Stimulated activated CD4-positive, alpha-beta T cell treated with anti-CD3 and anti-CD28 coated beads, Interleukin-2, amount 100 ng/mL, for 48 hours (primary cell): ENCODE results near the gene FZR1.

ENCODE experiments used
- DNase-seq, 2 donors: peaks; one replicate each; pipeline ENCODE4 v3.0.0-alpha.2; 2020

Gene FZR1

DNA sequence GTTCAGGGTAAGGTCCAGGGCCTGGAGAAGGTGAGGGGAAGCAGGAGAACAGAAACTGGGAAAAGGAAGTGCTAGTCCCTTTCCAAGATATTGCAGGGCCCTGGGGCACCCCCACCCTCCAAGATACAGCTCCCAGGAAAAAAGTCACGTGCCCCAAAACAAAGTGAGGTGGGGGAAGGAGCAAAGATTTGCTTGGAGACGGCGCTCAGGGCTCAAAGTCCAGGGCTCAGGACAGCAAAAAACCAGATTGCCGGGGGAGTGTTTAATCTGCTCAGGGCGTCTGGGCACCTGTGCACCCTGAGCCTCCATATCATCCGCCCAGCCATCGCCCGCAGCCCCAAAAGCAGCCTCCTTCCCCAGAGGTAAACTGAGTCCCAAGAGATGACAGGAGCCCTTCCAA lies 32.1 kb upstream of the FZR1 start:
- no peak for DNase-seq

DNA sequence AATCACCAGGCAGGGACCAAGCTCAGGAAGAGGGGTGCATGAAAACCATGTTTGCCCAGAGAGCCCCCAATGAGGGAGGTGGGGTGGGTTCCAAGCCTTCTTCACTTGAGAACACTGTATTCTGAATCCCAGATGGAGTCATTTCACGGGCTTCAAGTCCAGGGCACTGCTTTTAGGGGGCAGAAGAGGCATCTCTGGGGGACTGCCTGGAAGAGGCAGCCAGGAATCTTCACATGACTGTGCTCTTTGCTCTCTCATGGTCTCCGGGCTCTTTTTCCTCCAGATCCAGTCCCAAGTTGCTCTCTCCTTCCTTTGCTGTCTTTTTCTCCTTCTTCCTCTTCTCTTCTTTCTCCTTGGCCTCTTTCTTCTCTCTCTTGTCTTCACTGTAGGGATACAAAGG lies 31.5 kb upstream of the FZR1 start:
- no peak for DNase-seq

DNA sequence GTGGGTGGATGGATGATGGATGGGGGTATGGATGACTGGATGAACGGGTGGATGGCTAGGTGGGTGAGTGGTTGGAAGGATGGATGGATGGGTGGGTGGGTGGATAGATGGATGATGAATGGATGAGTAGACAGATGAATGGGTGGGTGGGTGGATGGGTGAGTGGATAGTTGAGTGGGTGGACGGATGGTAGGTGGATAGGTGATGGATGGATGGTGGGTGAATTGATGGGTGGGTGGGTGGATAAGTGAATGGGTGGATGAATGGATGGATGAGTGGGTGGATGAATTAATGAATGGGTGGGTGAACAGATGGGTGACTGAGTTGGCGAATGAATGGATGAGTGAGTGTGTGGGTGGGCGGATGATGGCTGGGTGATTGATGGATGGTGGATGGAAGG lies 30.7 kb upstream of the FZR1 start:
- DNase-seq = no peak

DNA sequence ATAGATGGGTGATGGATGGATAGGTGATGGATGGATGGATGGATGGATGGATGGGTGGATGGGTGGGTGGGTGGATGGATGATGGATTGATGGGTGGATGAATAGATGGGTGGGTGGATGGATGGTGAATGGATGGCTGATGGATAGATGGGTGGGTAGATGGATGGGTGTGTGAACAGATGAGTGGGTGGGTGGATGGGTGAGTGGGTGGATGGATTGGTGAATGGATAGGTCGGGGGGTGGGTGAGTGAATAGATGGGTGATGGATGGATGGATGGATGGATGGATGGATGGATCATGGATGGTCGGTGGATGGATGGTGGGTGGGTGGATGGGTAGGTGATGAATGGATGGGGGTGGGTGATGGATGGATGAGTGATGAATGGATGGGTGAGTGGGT lies 29.3 kb upstream of the FZR1 start:
- no peak for DNase-seq

DNA sequence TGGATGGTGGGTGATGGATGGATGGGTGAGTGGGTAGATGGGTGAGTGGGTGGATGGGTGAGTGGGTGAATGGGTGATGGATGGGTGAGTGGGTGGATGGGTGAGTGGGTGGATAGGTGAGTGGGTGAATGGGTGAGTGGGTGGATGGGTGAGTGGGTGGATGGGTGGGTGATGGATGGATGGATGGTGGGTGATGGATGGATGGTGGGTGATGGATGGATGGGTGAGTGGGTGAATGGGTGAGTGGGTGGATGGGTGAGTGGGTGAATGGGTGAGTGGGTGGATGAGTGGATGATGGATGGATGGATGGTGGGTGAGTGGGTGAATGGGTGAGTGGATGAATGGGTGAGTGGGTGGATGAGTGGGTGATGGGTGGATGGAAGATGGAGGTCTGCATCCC lies 28.6 kb upstream of the FZR1 start:
- no peak for DNase-seq

DNA sequence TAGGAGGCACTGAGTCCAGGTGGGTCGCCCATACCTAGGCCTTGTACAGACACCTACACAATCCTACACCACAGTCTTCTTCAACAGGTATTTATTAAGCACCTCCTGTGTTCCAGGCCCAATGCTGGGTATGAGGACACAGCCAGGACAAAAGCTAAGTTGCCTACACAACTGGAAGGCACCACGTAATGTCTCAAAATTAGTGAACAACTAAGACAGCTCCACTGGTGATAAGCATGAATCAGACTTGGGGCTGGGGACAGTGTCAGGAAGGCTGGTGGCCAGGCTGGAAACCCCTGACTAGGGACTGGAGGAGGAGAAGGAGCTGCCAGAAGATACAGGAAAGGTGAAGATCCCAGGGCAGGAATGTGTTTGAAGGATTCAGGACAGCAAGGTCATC lies 28.2 kb upstream of the FZR1 start:
- DNase-seq = no peak

DNA sequence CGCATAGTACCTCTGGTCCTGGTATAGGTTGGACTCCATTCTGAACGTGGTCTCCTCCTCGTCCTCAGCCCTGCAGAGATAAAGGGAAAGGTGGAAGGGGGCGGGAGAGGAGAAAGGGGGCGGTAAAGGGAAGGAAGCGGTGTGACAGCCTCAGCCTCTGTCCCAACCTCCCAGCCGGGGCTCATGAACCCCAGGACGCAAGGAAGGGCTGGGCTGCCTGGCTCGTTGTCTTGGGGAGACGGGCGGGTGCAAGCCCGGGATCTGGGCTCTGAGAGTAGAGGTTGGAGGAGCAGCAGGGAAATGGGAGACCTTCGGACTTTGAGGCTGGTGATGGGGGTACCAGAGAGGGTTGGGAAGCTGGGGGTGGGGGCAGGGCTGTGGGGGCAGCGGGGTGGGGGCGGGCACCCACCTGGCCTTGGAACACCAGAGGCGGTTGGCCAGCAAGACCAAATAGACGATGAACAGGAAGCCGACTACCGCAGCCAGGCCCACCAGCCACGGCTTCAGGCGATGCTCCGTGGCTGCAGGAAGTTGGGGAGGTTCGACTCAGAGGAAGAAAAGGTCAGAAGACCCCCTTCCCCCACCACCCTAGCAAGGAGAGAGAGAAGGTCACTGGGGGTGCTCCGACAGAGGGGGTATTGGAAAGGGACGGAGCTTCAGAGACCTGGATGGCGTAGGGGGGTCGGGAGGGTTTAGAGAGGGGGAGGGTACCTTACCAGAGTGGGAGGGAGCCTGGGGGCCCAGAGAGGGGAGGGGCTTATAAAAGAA lies 27.5 kb upstream of the FZR1 start:
- no peak for DNase-seq

DNA sequence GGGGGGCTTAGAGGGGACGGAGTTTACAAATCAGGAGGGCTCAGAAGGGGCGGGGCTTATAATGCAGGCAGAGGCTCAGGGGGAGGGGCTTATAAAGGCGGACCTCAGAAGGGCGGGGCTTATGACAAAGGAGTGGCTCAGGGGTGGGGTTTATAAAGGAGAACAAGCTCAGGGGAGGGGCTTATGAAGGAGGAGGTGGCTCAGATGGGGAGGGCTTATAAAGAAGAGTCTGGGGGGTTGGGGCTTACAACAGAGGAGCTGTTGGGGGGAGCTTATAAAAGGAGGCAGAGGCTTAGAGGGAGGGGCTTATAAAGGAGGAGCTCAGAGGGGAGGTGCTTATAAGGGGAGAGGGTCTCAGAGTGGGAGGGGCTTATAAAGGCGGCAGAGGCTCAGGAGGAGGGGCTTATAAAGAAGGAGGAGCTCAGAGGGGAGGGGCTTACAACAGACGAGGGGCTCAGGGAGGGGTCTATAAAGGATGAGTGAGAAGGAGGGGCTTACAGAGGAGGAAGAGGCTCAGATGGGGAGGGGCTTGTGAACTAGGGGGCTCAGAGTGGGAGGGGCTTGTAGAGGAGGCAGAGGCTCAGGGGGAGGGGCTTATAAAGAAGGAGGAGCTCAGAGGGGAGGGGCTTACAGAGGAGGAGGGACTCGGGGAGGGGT lies 26.8 kb upstream of the FZR1 start:
- DNase-seq = peak in 1 of 2 donors; percentile 19

DNA sequence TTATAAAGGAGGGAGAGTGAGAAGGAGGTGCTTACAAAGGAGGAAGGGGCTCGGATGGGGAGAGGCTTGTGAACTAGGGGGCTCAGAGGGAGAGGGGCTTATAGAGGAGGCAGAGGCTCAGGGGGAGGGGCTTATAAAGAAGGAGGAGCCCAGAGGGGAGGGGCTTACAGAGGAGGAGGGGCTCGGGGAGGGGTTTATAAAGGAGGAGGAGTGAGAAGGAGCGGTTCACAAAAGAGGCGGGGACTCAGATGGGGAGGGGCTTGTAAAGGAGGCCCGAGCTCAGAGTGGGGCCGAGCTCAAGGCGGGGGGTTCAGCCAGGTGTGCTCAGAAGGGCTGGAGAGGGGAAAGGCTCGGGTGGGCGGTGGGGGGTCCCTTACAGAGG lies 26.3 kb upstream of the FZR1 start:
- DNase-seq = peak in 1 of 2 donors; percentile 22

DNA sequence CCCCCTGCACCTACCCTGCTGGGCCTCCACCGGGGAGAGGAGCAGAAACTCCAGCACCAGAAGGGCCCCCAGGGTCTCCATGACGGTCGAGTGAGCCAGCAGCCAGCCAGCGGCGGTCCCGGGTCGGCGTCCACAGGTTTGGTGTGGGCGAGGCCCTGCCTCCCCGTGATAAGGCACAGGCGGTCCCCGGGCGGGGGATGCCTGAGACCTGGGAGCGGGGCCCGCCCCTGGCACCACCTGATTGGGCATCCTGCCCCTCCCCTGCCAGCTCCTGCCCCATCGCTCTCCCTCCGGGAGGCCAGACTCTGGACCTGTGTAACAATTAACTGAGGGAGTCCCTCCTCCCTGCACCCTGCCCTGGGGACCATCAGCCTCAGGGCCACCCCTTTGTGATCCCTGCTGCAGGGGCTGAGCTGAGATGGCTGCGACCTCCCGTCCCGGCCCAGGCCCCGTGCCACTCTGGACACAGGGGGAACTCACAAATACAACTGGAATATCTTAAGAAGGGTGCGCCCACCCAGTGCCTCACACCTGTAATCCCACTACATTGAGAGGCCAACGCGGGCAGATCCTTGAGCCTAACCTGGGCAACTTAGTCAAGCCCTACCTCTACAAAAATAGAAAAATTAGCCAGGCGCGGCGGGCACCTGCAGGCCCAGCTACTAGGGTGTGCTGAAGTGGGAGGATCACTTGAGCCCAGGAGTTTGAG lies 25.6 kb upstream of the FZR1 start, which contains the start of gene SMIM24:
Gene SMIM24 (minus strand): TSS at position 143 of the 709 bp plus-strand sequence. CDS start 62 bp downstream, at position 81.
- DNase-seq = no peak

DNA sequence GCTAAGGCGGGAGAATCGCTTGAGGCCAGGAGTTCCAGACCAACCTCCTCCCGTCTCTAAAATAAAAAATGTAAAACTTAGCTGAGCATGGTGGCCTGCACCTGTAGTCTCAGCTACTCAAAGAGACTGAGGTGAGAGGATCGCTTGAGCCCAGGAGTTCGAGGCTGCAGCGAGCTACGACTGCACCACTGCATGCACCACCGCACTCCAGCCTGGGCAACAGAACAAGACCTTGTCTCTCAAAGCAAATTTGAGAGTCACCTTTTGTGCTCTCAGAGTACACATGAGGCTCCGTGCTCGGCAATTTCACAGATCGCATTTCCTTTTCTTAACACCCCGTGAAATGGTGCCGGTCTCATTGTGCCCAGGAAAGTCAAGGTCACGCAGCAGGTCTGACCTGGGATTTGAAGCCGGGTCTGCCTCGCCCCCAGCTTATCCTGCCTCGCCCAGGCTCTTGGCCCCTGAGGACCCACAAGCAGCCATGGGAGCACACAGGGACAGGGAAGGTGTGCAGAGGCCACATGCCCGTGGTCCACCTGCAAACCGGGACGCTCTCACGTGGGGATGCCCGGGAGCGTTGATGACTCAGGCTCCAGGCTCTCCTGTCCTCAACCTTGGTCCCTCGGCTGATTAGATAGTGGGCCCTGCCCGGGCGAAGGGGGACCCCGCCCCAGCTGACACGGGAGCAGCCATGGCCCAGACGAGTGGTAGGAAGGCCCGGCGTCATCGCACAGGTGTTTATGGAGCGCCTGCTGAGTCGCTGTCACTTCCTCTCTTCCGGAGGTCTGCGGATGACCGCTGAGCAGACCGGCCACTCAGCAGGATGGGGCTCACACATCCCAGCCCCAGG lies 24.6 kb upstream of the FZR1 start:
- DNase-seq = no peak

DNA sequence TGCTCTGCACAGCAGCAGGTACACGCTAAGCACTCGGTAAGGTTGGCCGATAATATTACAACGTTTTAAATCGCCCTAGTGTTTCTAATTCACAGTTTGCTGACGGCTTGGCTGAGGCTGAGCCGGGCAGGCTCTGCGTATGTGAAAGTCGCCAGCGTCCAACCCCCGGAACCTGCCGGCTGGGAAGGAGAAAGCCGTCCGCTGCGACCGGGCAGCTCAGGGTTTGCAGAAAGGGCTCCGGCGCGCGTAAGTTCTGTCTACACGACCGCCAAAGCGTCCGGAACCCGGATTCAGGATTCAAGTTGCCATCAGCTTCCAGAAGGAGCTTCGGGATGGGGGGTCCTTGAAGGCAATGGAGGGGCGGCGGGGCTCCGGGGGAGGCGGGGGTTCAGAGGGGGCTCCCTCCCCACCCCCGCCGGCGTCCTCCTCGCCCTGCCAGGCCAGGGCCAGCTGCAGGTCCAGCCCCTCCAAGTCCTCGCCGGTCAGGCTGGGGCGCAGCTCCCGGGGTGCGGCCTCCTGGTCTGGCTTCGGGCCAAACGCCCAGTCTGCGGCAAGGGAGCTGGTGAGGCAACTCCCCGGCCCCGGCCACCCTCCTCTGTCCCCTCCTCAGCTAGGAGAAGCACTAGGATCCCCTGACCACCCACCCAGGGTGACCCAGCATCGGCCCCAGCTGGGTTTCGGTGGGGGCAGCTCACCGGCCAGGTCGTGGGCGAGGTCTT lies 23.4 kb upstream of the FZR1 start:
- no peak for DNase-seq

DNA sequence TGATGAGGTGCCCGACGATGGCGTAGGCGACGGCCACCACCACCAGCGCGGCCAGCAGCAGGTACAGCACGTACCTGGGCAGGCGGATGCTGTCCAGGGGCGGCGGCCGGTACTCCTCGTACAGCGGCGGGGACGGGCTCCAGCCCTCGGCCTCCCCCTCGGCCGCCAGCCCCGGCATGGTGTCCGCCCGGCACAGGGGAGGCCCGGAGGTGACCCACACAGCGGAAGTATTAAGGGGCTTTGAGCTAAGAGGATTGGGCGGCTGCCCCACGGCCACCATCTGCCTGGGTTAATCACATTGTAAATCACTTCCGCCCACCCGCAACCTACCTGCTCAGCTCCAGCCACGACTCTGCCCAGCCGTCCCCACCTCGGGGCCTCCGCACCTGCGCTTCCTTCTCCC lies 22.9 kb upstream of the FZR1 start, which contains the start of gene SMIM44:
Gene SMIM44 (minus strand): TSS at position 216 of the 403 bp plus-strand sequence. CDS start 38 bp downstream, at position 178.
- no peak for DNase-seq

DNA sequence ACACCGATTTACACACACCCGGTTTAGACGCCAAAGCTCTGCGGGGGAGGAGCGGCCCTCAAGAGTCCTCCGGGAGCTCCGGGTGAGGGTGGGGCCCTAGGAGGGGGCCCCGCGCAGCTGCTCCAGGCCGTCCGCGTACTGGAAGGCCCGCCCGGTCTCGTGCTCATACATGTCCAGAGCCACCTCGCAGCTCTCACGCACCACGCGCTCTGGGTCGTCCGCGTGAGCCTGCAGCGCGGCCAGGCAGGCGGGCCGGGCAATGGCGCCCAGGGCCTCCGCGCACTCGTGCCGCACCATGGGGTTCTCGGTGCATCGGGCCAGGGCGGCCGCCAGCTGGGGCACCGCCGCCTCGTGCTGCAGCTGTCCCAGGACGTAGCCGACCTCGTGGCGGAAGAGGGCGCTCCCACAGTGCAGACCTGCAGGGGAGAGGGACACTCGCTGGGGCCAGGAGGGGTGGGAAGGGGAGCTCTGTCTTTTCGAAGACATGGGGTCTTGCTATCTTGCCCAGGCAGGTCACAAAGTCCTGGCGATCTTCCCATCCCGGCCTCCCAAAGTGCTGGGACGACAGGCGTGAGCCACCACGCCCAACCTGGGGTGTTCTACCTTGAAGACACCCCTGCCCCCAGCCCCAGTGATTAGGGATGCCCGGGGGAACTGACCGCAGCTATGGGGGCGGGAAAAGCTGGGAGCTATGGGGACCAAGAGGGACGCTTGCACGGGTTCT lies 14.6 kb upstream of the FZR1 start:
- DNase-seq = no peak

DNA sequence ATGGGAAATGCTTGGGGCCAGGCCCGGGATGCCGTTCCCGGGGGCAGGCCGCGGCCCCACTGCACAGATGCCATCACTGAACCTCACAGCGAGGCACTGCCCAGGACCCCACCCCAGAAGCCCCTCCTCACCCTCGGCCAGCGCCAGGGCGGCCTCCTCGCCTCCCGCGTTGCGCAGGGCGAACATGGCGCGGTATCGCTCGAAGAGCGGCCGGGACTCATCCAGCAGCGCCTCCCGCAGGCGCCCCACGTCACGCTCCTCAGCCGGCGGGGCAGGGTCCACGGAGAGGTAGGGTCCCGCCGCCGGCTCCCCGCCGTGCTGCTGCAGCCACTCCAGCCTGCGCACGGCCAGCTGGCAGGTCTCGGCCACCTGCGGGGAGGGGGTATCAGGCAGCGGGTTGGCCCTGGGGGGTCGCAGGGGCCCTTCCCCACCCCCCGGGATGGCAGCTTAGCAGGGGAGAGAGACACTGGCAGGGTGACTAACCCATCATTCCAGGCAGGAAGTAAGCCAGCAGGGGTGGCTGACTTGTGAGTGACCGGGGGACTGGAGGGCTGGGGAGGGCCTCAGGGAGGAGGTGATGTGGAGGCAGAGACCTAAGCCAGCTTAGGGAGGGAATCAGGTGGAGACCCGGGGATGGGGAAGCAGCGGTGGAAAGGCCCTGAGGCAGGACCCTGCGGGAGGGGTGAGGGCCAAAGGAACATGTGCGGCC lies 13.8 kb upstream of the FZR1 start:
- DNase-seq = no peak

DNA sequence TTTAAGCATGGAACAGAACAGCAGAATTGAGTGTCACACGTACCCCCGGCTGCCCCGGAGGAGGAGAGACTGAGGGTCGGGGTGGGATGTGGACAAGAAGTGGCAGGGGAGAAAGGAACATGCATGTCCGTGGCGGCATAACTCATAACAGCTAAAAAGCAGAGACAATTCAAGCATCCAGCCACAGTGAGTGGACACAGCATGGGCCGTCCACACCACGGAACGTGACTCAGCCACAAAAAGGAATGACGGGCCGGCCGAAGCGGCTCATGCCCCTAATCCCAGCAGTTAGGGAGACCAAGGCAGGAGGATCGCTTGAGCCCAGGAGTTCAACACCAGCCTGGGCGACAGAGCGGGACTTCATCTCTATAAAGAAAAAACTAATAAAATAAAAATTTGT lies 13.2 kb upstream of the FZR1 start:
- no peak for DNase-seq

DNA sequence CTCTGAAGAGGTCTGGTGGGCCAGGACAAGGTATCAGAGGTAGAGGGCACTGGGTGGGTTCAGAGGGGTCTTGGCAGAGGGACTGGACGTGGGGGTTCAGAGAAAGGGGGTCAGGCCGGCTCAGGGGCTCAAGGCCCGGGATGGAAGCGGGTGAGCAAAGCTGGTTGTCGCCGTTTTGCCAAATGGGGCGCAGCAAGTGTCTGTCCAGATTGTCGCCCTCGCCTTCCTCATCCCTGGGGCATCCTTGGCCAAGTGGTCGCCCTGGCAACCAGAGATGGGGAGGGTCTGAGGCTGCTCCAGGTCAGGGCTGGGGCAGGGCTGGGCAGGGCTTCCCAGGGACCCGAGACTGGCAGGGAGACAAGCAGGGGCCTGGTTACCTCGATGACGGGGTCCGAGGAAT lies 12.5 kb upstream of the FZR1 start:
- DNase-seq = no peak

DNA sequence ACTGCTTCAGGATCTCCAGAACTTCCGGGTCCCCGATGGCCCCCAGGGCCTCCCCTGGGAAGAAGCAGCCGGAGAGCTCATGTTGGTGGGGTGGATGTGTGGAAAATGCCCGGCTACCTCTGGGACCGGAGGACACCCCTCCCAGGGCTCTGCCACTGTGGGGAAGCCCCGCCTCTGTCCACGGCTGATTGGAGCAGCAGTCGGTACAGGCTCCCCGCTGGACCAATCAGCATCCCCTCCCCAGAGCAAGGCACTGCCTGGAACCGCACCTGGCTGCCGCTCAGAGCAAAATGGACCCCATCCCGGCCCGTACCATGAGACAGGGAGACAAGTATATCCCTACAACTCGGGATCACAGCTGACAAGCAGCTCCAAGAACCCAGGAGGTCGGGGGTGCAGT lies 12.1 kb upstream of the FZR1 start:
- DNase-seq = peak; percentile 36 to 55

DNA sequence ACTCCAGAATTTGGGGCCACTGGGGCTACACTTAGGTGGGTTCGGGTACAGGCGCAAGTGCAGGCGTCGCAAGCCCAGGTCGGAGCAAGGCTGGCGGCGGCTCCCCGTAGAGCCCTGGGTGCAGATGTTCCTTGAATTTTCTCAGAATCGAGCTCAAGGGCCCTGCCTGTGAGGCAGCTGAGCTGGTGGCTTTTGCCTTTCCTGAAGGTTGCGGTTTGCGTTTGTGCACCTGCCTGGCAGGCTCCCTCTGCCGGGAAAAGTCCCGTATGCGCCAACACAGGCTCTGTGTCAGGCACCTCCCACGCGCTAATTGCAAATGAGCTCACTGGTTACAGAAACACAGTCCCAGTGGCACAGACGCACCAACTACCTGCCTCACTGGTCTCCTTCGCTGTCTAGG lies 11.6 kb upstream of the FZR1 start:
- peak; percentile 41 to 50 for DNase-seq

DNA sequence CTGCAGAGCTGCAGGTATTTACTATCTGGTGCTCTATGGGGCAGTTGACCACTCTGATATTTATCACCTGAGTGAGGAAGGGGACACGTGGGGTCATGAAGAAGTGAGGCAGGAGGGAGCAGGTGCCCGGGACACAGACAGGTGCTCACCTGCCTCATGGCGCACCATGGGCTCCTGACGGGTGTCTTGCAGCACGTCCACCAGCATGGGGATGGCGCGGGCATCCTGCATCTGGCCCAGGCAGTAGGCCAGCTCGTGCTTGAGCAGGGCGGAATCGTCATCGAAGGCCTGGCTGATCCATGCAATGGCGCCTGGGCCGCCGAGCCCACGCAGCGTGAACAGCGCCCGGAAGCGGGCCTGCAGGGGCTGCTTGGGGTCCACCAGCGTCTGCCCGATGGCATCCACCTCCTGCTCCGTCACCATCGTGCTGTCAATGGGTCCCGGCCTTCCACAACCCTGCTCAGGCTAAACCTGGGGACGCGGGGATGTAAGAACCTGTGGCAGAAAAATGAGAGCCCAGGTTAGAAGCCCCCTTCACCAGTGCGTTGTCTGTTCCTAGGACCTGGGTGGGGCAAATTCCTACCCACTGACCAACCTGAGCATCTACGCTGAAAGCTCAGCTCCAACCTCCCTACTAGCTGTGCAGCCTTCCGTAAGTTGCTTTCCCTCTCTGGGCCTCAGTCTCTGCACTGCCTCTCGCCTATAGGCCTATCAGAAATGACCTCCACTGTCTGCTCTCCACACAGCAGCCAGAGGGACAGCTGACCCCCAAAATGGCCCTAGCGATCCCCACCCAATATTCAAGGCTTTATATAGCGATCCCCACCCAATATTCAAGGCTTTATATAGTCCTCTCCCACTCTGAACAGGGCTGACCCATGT lies 9.5 kb upstream of the FZR1 start:
- DNase-seq = no peak
